ENCODE results near the gene NUP98. TPM values are rescaled to one million over a fixed set of nuclear protein-coding genes. Genes with fewer than 3 reads are reported as not detected.
A peak's percentile ranks its signal among the peaks of the same experiment; 100 is the strongest.
"Not testable (repeated sequence)": the region's sequence is repeated elsewhere in the genome, so short reads cannot be mapped to it uniquely, and the experiment has no call there.

The NUP98 gene
- total RNA-seq, 1 experiment from 2014 or later = 121 TPM

GRCh38 chr11:3826721-3827120 is 29.4 kb upstream of the NUP98 start:
- DNase-seq (ENCODE audit: low read depth) = no peak

- no peak for DNase-seq (ENCODE audit: low read depth)
Measured at GRCh38 chr11:3825473-3826154, 28.3 kb upstream of the NUP98 start.

GRCh38 chr11:3824714-3825472 is 27.5 kb upstream of the NUP98 start:
- peak; percentile 32 for DNase-seq (ENCODE audit: low read depth)

GRCh38 chr11:3823762-3824506 is 26.6 kb upstream of the NUP98 start:
- DNase-seq (ENCODE audit: low read depth) = no peak

- peak; percentile 66 for DNase-seq (ENCODE audit: low read depth)
Measured at GRCh38 chr11:3823303-3823702, 25.9 kb upstream of the NUP98 start.

GRCh38 chr11:3822312-3822711 is 25.0 kb upstream of the NUP98 start:
- no peak for DNase-seq (ENCODE audit: low read depth)

- no peak for DNase-seq (ENCODE audit: low read depth)
Measured at GRCh38 chr11:3820971-3821370, 23.6 kb upstream of the NUP98 start.

GRCh38 chr11:3817181-3817800 is 19.9 kb upstream of the NUP98 start:
- no peak for DNase-seq (ENCODE audit: low read depth)

GRCh38 chr11:3816673-3817072 is 19.3 kb upstream of the NUP98 start:
- no peak for DNase-seq (ENCODE audit: low read depth)

- no peak for DNase-seq (ENCODE audit: low read depth)
Measured at GRCh38 chr11:3815845-3816244, 18.5 kb upstream of the NUP98 start.

GRCh38 chr11:3814832-3815231 is 17.5 kb upstream of the NUP98 start:
- not testable (repeated sequence) for DNase-seq (ENCODE audit: low read depth)

GRCh38 chr11:3810951-3811350 is 13.6 kb upstream of the NUP98 start:
- DNase-seq (ENCODE audit: low read depth) = no peak

GRCh38 chr11:3810446-3810845 is 13.1 kb upstream of the NUP98 start:
- DNase-seq (ENCODE audit: low read depth) = no peak

GRCh38 chr11:3809624-3809928 is 12.2 kb upstream of the NUP98 start:
- no peak for DNase-seq (ENCODE audit: low read depth)

GRCh38 chr11:3808861-3809623 is 11.7 kb upstream of the NUP98 start:
- peak; percentile 49 for DNase-seq (ENCODE audit: low read depth)

GRCh38 chr11:3807909-3808860 is 10.8 kb upstream of the NUP98 start, which contains the start of gene PGAP2:
PGAP2 (plus strand) TSS chr11:3808560; CDS start chr11:3811260, 2,700 bp downstream.
- peak; percentile 51 for DNase-seq (ENCODE audit: low read depth)

- peak; percentile 76 for DNase-seq (ENCODE audit: low read depth)
Measured at GRCh38 chr11:3803726-3804495, 6.6 kb upstream of the NUP98 start.

- peak; percentile 67 for DNase-seq (ENCODE audit: low read depth)
Measured at GRCh38 chr11:3802011-3802790, 4.8 kb upstream of the NUP98 start.

All from LHCN-M2 (cell line).